T-helper 2 cell treated with Interferon-gamma antibody and Interleukin-4, amounts not matched to agents 100 ng/mL and 5 ng/mL, for 36 hours (primary cell): Measurements from ENCODE around the gene PANK3. TPM values are rescaled to one million over a fixed set of nuclear protein-coding genes. Genes with fewer than 3 reads are reported as not detected.
"Not testable (repeated sequence)": the region's sequence is repeated elsewhere in the genome, so short reads cannot be mapped to it uniquely, and the experiment has no call there.

Experiments used
- intact Hi-C: fragments of 100-400 bp; cut with micrococcal nuclease; formaldehyde crosslinking; loops from one replicate; pipeline ENCODE4 v1.15.1; 2023
- total RNA-seq: library from RNA; stranded (reverse); gene quantifications from 2 replicates; pipeline ENCODE4 v1.2.3, GENCODE V29; 2022

PANK3 gene
- total RNA-seq, 1 donor from 2014 or later = 57.6 TPM

DNA sequence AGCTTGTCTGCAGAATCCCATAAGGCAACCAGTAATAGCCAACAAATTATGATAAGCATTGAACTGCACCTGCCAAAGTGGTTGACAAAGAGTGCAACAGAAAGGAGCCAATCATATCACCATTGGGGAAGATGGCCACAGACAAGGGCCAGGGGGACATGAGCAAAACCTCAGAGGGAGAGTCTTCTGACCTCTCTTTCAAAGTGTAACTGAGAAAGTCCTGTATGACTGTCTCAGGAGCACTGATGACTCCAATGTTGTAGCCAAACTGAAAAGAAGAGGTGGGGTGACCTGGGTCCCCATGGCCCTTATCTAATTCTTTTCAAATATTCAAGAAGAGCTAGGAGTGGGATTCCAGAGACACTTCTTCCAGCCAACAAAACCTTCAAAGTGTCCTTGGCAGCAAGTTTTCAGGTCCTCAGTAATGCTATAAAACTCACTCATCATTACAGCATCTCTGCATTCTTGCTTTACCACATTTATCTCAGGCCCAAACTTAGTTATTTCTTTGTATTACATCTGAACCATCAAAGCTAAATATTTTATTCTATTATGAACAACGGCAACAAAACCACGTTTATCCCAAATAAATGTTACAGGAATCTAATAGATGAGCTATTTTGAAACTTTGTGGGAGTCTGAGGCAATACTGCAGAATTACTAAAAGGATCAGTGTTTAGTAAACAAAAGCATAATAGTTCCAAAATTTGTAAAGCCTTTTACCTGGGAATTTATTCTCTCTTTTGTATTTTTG is 25.6 kb downstream of the PANK3 start:
- intact Hi-C loops = no loop called here

DNA sequence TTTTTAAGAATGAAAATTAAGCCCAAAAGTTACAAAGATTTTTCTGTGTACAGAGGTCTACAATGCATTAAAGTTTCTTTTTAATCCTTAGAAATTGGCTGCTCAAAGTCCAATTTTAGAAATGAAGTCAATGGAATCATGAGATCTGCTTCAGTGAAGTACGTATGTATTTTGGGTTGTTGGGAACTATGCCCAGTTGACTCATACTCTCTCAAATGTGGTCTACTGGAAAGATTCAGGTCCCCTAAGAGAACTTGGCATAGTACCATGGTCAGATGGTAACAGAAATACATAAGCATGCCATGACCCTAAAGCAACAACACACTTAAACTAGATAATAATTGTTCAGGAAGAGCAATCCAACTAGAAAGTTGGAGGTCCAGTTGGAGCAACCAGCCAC is 27.0 kb downstream of the PANK3 start:
- intact Hi-C loops = no loop called here

DNA sequence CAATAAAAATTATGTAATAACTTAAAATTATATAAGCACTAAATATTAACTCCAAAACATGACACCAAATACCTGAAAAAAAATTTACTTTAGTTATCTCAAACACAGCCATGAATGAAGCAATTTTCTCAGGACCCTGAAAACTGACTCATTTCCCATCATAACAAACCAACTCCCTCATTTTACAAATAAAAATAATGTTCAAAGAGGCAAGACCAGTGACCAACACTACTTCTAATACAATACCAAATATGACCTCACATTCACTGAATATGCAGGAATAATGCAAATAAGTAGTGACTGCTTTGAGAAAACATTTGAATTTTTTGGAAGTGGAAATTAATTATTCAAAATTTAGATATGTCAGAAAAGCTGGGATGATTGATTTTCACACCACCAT is 28.5 kb downstream of the PANK3 start:
- intact Hi-C loops = no loop called here

DNA sequence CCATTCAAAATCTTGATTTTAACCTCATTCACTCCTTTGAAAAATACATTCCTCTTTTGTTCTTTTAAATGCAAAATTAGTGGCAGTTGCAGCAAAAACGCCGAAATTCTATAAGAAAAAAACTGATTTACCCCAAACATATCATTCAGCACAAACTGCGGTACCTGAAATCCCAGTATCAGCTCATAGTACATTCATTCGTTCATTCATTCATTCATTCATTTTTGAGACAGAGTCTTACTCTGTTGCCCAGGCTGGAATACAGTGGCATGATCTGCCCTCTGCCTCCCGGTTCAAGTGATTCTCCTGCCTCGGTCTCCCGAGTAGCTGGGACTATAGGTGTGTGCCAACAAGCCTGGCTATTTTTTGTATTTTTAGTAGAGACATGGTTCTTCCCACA is 29.6 kb downstream of the PANK3 start:
- intact Hi-C loops = no loop called here

DNA sequence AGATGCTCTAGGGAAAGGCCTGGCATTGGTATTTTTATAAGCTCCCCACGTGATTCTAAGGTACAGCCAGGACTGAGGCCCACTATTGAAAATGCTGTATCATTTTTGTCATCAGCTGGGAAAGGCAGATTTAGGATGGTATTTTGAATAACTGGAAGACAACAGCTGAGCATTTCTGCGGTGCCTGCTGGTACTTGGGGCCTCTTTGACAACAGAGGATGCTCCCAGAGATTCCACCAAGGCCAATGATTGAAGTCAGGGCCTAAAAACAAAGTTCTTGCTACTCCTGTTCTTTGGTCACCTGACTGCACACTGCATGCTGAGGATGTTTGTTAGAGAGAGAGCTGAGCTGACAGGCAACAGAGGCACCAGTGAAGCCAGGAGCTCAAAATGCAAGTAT is 42.0 kb downstream of the PANK3 start:
- intact Hi-C loops = no loop called here

DNA sequence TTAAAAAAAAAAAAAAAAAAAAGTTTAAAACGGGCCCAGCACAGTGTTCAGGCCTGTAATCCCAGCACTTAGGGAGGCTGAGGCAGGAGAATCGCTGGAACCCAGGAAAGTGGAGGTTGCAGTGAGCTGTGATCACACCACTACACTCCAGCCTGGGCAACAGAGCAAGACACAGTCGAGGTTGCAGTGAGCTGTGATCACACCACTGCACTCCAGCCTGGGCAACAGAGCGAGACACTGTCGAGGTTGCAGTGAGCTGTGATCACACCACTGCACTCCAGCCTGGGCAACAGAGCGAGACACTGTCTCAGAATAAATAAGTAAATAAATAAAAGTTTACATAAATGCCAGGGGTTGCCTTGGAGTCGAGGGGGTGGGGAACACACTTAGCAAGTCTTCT is 44.8 kb downstream of the PANK3 start:
- intact Hi-C loops = not testable (repeated sequence)

DNA sequence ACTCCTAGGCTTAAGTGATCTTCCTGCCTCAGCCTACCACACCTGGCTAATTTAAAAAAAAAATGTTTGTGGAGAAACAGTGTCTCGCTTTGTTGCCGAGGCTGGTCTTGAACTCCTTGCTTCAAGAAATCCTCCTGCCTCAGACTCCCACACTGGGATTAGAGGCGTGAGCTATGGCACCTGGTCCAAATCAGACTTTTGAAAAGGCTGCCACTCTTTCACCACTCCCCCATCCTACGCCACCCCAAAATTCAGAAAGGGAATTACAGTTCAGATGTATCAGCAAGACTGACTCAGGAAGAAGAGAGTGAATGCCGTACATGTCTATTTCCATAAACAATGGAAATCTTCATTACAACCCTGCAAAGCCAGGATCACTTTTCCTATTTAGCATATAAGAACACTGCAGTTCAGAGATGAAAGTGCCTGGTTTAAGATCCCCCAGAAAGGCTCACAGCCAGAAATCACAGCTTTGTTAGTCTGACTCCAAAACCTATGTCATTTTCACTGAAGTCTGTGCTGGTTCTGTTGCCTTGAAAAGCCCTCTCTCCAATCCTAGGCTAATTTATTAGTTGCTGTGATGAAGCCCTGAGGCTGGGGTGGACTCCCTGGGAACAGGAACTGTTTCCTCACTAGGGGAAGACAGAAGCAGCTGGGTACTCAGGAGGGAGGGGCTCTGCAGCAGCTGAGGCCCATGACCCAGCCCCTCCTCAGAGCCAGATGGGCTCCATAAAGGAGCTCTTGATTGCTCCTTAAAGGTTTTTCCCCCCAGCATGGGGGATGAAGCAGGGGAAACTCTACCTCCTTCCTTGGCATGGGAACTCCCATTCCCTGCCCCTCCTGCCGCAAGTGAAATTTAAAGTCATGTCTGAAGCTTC is 46.9 kb downstream of the PANK3 start:
- intact Hi-C loops = no loop called here

DNA sequence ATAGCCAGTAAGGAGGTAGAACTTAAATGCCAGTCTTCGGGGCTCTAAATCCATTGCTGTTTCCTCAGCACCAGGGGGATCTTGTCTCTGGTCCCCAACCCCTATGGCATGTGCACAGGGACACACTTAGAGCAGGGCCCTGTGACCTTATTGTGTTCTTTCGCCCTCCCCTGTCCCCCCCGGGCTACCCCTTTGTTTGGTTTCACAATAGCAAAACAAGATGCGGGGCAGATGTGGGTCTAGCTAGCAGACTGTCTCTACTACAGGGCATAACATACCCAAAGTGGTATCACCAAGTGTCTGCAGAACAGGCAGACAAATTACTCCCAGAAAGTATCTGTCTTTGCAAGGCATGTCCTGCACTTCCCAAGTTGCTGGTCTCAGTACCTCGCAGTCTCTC is 48.0 kb downstream of the PANK3 start:
- intact Hi-C loops = no loop called here

DNA sequence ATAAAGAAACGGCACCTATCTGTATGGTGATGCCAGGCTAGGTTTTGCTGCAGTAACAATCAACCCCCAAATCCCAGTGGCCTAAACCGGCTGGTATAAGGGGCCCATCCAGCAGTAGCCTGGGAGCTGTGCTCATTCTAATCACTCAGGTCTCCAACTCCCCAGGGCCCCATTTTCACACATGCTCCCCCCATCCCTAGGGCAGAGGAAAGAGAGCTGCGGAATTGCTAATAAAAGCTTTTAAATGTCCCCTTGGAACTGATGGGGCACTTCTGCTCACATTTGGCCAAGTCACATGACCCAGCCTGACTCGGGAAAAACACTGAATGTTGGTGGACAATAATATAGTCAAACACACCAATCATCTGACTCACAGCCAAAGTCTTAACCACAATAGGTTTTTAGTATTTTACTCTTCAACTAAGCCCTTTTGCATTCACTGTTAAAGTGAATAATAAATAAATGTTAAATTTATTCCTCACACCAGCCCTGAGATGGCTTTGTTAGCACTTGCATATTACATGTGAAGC is 48.5 kb downstream of the PANK3 start:
- intact Hi-C loops = no loop called here

DNA sequence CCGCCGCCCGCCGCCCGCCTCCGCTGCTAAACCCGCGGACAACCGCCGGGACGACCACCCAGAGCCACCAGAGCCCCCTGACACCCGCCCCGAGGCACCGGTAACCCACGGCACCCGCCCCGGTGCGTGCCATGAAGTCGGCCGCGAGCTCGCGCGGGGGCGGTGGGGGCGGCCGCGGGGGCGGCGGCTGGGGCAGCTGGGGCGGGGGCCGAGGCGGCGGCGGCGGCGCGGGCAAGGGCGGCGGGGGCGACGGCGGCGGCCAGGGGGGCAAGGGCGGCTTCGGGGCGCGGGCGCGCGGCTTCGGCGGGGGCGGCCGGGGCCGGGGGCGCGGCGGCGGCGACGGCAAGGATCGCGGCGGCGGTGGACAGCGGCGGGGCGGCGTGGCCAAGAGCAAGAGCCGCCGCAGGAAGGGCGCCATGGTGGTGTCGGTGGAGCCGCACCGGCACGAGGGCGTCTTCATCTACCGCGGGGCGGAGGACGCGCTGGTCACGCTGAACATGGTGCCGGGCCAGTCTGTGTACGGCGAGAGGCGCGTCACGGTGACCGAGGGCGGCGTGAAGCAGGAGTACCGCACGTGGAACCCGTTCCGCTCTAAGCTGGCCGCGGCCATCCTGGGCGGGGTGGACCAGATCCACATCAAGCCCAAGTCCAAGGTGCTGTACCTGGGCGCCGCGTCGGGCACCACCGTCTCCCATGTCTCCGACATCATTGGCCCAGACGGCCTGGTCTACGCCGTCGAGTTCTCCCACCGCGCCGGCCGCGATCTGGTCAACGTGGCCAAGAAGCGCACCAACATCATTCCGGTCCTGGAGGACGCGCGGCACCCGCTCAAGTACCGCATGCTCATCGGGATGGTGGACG is 49.6 kb downstream of the PANK3 start:
- intact Hi-C loops = loop anchor here (2.0 kb wide), 1 partner anchor 43 kb away; the partner anchor contains the start of gene RARS1

DNA sequence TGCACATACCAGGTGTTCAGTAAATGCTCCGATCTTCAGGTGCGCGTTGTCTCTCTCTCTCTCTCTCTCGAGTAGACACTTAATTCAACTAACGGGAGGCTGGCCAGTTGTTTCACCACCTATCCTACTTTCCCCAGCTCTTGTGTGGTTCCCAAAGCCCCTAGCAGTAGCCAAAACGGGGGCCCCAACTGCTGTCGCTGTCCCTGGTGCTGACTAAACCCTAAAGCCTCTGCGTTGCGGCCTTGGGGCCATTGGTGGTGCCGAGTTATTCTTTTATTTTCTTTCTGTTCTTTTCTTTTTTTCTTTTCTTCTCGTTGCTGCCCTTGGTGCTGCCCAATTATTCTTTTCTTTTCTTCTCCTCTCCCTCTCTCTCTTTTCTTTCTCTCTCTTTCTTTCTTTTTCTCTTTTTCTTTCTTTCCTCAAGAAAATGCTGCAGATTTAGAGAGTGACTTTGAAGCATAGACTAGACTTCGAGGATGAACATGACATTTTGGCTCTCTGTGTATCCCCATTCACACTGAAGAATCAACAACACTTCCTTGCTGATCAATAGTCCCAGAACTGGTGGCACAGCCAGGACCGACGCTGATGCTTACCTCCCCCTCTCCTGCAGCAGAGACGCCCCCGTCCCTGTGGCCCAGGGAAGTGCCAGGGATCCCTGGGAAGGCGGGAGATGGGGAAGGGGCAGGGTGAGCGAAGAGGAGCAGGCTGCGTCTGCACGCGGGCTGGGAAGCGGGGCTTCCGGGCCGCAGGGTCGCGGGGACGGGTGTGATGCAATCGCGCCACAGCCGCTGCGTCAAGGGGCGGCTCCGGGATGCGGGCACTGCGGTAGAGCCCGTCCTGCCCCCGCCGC is 50.4 kb downstream of the PANK3 start, which contains the start of gene FBLL1:
Gene FBLL1 (plus strand): TSS at position 785 of the 853 bp plus-strand sequence. CDS start 200 bp downstream, outside the sequence.
- intact Hi-C loops = loop anchor here (2.0 kb wide), 1 partner anchor 42 kb away; the partner anchor contains the start of gene RARS1

DNA sequence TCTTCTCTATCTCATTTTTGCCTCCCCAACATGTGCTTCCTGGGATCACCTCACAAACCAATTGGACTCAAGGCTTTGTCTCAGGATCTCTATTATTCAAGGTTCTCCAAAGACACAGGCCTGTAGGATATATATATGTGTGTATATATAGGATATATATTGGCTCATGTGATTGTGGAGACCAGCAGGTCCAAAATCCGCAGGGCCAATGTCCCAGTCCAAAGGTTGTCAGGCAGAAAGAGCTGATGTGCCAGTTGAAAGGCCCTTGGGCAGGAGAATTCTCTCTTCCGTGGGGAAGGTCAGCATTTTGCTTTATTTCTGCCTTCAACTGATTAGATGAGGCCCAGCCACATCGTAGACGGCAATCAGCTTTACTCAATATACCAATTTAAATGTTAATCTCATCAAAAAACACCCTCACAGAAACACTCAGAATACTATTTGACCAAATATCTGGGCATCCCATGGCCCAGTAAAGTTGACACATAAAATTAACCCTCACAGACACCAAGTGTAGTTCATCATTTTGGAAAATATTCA is 51.3 kb downstream of the PANK3 start:
- intact Hi-C loops = loop anchor here (2.0 kb wide), 1 partner anchor 41 kb away; the partner anchor contains the start of gene RARS1

DNA sequence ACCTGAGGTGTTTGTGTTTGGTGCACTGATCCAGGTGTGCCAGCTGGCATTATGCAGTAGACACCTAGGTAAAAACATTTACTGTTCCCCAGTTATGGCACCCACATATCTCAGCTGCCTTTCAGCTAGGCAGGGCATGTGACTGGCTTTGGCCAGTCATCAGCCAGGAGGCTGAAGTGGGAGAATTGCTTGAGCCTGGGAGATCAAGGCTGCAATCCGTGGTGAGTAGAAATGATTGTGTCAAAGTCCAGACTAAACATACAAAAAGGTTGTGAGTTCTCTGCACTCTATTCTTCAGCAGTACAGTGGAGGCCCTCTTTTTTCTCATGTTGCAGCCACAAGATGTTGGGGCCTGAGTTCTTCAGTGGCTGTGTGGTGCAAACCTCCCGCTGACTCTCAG is 53.3 kb downstream of the PANK3 start:
- intact Hi-C loops = no loop called here

DNA sequence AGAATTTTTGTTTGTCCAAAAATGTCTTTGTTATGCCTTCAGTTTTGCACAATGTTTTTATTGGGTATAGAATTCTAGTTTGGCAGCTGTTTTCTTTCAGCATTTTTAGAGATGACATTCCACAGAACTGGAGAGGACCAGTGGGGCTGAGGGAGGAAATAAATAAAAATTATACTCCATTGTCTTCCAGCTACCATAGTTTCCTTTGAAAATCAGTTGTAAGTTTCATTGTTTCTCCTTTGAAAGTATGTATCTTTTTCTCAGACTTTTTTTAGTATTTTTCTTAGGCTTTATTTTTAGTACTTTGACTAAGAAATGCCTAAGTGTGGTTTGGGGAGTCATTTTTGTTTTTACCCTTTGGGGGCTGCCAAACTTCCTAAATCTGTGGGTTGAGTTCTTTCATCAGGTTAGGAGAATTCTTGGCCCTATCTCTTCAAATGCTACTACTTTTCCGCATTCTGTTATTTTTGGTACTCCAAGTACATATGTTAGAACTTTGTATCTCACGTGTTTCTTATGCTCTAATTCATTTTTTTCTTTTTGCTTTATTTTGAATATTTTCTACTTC is 65.2 kb downstream of the PANK3 start:
- intact Hi-C loops = no loop called here

DNA sequence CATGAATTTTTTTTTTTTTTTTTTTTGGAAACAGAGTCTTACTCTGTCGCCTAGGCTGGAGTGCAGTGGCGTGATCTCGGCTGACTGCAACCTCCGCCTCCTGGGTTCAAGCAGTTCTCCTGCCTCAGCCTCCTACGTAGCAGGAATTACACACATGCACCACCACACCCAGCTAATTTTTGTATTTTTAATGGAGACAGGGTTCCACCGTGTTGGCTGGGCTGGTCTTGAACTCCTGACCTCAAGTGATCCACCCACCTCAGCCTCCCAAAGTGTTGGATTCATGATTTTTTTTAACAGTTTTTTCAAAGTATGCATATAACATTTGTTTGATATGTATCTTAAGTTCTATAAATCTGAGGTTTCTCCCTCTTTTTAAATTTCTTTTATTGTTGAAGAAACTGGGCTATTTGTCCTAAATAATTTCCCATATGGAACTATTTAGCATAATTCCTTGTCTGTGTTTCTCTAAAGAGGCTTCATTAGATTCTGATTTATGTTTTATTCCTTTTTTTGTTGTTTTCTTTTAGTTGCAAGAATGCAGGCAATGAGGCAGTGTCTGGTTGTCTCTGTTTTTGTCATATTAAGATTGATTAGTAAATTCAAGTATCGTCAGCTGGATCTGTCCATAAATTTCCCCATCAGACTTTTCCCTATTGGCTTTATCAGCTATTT is 76.5 kb downstream of the PANK3 start:
- intact Hi-C loops = no loop called here
